AG04450 (cell line): ENCODE data around the gene KIF2B. TPM values are rescaled to one million over a fixed set of nuclear protein-coding genes. Genes with fewer than 3 reads are reported as not detected.

Experiments used
- CTCF ChIA-PET: fragments of 300-600, 350-600 bp; formaldehyde crosslinking; extraction: SDS; loops from one replicate; lab custom pipeline; 2022; ENCODE audit warnings: antibody characterized with exemption, inconsistent platforms; lab: Charles Lee
- POLR2A ChIA-PET: fragments of 350-600 bp; formaldehyde crosslinking; extraction: SDS; loops from one replicate; lab custom pipeline; 2021; ENCODE audit warnings: antibody characterized with exemption, inconsistent platforms; lab: Yijun Ruan, JAX
- DNase-seq: peaks from one replicate; pipeline ENCODE4 v3.0.0-alpha.2; 2011; ENCODE audit warnings: low read depth, low spot score
- H3K27ac ChIP-seq: one replicate; pipeline ENCODE4 v1.5.1; 2012; ENCODE audit warnings: low read depth, low read length, control low read depth
- H3K27me3 ChIP-seq: one replicate; pipeline ENCODE4 v1.6.0; 2012; ENCODE audit warnings: low read length; ENCODE audit not compliant: control insufficient read depth, insufficient read depth
- H3K4me3 ChIP-seq: 2 replicates; pipeline ENCODE4 v1.5.1; 2011; ENCODE audit warnings: mild to moderate bottlenecking, low read depth, low read length, control low read depth
- H3K9me3 ChIP-seq: 2 replicates; pipeline ENCODE4 v1.5.1; 2012; ENCODE audit warnings: low read length; ENCODE audit not compliant: control insufficient read depth, insufficient read depth
- CTCF ChIP-seq: IDR thresholded peaks from 2 replicates; pipeline ENCODE4 v1.5.1; 2011; ENCODE audit warnings: low read depth, low read length, control low read depth, inconsistent platforms
- polyA minus RNA-seq: library from RNA; depleted of rRNA, polyadenylated mRNA; stranded (reverse); fragments of >200 nt; gene quantifications from 2 replicates; pipeline ENCODE4 v1.2.3, GENCODE V29; 2011; rRNA and poly(A)+ RNA removed
- polyA plus RNA-seq: library from polyadenylated mRNA; depleted of rRNA; stranded (reverse); fragments of >200 nt; gene quantifications from 2 replicates; pipeline ENCODE4 v1.2.3, GENCODE V29; 2011; rRNA removed

The KIF2B gene
- polyA plus RNA-seq (not detected in 2 replicates), polyA minus RNA-seq (not detected in 2 replicates)

DNA sequence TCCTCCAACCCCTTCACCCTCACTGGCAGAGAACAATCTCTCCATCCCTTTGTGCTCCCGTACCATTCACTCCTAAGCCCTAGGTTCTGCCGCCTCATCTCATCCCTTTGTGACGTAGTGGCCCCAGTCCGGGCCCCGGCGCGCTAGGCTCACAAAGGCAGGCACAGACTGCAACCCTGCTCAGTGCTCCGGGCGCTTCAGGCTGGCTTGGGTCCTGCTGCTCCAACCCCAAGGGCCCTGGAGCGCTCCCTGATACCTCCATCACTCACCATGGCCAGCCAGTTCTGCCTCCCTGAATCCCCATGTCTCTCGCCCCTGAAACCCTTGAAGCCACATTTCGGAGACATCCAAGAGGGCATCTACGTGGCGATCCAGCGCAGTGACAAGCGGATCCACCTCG, at the start of gene KIF2B:
KIF2B (plus strand) TSS at position 164 of the 400 bp plus-strand sequence; CDS start at position 271, 107 bp downstream.
- no peak within 1 kb of the TSS for H3K4me3 ChIP-seq
- POLR2A ChIA-PET, result no interaction called here
- CTCF ChIA-PET, result no interaction called here
- H3K27ac ChIP-seq, result no peak within 1 kb of the TSS
- no peak for TF ChIP-seq CTCF
- no peak for DNase-seq
- peaks cover 27% of the 10 kb centered on the region for H3K9me3 ChIP-seq
- H3K27me3 ChIP-seq, result no peaks in the 10 kb centered on the region

DNA sequence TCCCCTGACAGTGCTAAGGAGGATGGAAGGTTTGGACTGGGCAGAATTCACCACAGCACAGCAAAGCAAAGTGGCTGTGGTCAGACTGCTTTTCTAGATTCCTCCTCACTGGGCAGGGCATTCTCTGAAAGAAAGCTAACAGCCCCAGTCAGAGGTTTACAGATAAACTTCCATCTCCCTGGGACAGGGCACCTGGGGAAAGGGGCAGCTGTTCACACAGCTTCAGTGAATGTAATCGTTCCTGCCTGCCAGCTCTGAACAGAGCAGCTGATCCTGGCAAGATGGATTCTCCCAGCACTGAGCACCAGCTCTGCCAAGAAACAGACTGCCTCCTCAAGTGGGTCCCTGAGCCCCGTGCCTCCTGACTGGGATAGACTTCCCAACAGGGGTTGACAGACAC, 42.4 kb upstream of the KIF2B start:
- Histone ChIP-seq H3K27ac (no peak overlapping the region), H3K9me3 (peaks cover 12% of the 10 kb centered on the region), H3K4me3 (no peak overlapping the region), H3K27me3 (no peaks in the 10 kb centered on the region)
- CTCF ChIA-PET, result no interaction called here
- POLR2A ChIA-PET, result no interaction called here
- no peak for DNase-seq
- TF ChIP-seq CTCF, result no peak

DNA sequence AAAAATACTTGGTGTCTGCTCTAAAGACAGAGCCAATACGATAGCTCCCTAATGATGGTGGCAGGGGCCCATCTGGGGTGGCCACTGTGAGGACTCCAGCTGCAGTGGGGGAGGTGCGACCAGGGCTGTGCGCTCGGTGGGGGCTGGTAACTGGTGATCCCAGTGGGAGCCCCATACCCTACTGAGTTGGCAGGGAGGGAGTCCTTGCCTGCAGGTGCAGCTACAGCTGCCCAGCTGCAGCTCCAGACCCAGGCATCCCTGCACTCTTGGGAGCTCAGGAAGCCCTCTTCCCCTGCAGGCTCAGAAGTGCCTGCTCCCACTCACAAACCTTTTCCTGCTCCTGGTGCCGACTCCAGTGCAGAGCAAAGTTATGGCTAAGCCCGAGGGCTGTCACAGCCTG, 31.2 kb upstream of the KIF2B start:
- H3K4me3 ChIP-seq, result no peak overlapping the region
- H3K27ac ChIP-seq, result no peak overlapping the region
- H3K27me3 ChIP-seq, result no peaks in the 10 kb centered on the region
- CTCF ChIA-PET, result no interaction called here
- POLR2A ChIA-PET, result no interaction called here
- TF ChIP-seq CTCF, result no peak
- peaks cover 19% of the 10 kb centered on the region for H3K9me3 ChIP-seq
- no peak for DNase-seq

DNA sequence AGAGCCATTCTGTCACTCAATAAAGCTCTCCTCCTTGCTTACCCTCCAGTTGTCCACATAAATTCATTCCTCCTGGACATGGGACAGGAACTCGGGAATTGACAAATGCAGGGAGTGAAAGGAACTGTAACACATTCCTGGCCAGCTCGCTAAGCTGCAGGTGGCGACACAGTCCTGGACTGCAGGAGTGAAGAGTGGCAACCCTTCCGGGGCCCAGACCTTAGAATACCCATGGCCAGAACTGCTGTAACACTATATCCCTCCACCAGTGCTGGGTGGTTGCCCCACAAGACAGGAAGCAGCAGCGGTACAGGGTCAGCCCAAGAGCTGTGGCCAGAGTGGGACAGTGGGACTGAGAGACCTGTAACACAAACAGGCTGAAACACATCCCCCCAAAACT, 30.3 kb upstream of the KIF2B start:
- Histone ChIP-seq H3K9me3 (peaks cover 19% of the 10 kb centered on the region), H3K4me3 (no peak overlapping the region), H3K27me3 (no peaks in the 10 kb centered on the region), H3K27ac (no peak overlapping the region)
- no peak for TF ChIP-seq CTCF
- no peak for DNase-seq
- ChIA-PET POLR2A (no interaction called here), CTCF (no interaction called here)

DNA sequence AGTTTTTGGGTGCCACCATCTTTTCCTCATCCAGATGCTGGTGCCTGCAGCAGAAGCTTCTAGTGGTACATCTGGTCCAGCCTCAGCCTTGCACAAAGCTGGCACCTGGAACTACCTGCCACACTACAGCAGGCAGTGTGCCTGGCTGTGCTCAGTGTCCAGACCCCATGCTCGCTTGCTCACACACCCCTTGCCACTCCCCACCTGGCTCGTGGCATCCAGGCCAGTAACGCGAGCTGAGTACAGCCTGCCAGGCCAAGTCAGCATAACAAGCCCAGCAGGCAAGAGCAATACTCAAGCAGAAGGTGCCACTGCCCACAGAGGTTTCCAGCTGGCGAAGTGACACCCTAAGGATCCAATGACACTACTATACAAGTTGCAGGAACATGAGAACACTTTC, 29.7 kb upstream of the KIF2B start:
- ChIA-PET POLR2A (no interaction called here), CTCF (no interaction called here)
- no peak overlapping the region for H3K27ac ChIP-seq
- H3K27me3 ChIP-seq, result no peaks in the 10 kb centered on the region
- DNase-seq, result no peak
- H3K9me3 ChIP-seq, result peaks cover 21% of the 10 kb centered on the region
- no peak for TF ChIP-seq CTCF
- no peak overlapping the region for H3K4me3 ChIP-seq
